Measurements from ENCODE around the gene JPH4.
"Not testable (repeated sequence)": the region's sequence is repeated elsewhere in the genome, so short reads cannot be mapped to it uniquely, and the experiment has no call there.

JPH4 gene

DNA sequence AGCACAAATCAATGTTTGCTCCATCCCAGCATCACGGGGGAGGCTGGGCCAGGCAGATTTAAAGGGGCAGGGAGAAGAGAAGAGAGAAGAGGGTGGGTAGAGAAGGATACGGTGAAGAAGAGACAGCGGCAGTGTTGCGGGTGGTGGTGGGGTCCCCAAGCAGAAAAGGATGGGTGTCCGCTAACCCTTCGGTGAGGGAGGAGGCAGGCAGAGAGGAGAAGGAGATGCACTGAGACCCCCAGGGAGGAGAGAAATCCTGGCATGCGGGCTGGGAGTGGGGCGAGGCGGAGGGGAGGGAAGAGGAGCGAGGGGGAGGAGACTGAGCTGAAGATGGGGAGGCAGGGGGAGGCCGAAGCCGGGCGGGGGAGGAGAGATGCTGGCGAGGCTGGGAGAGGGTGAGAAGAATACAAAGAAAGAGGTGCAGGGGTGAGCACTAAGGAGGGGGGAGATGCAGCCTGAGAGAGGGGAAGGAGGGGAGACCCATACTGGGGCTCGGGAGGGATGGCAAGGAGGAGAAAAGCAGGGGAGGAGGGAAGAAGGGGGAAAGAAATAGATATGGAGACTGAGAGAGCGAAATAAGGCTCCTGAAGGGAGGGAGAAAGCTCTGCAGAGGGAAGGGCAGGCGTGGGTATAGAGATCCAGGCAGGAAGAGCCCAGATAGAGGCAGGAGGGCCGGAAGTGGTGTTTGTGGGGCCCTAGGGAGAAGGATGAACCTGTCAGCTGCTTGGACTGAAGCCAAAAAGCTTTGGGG is at the start of gene JPH4:
Gene JPH4, minus strand, starts transcription at position 231 of the 751 bp plus-strand sequence. CDS start 1,337 bp downstream, outside the sequence.
- no peak for DNase-seq (ENCODE audit: low read depth in 3 of 3)

DNA sequence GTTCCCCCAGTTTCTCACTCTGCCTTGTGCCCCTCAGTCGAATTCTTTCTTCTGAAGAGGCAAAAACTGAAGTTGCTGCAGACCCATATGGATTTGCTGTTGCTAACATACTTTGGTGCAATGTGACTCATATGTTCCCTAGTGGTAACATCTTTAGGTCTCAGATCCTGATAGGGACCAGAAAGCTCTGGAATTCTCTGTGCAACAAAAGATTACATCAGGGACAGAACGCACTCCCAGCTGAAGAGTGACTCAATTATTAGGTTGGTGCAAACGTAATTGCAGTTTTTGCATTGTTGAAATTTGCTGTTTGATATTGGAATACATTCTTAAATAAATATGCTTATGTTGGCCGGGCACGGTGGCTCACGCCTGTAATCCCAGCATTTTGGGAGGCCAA is 49.4 kb upstream of the JPH4 start:
- DNase-seq (ENCODE audit: low read depth in 3 of 3), result no peak

DNA sequence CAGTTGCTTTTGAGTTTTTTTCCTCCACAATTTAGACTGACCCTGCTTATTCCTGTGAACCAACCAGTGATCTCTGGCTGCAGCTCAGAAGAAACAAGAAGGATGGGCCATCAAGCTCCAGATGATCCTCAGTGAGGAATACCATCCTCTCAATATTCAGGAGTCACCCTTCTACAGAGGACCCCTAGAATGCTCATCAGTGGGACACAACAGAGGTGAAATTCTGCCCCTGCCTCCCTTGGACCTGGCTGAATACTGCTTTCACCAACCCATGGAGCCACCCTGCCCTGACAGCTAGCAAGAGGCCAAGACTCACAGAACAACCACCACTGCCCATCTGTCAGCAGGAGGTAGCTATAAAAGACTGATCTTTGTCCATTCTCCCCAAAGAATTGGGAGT is 48.4 kb upstream of the JPH4 start:
- no peak for DNase-seq (ENCODE audit: low read depth in 3 of 3)

DNA sequence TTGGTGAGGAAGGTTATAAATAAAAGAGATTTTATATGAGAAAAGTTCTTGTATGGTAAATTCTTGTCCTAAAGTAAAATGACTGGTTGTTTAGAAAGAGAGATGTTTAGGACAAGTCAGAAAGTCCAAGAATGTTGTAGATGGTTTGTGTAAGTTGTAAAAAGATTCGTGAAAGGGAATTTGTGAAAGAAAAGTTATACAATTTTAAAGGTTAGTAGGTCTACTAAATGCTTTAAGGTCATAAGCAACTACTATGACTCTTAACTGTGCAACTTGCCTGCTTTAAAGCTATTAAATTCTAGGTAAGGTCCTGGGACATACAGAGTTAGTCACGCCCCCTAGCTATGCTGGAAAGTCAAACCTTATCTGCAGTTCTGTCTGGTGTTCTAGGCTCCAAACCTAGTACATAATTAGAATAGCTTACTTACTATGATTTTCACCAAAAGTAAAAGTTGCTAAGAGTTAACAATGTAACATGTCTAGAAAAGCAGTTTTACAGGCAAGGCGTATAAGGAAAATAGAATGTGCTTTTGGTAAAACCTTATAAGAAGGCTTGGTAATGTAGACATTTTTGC is 46.3 kb upstream of the JPH4 start:
- DNase-seq (ENCODE audit: low read depth in 3 of 3), result no peak

DNA sequence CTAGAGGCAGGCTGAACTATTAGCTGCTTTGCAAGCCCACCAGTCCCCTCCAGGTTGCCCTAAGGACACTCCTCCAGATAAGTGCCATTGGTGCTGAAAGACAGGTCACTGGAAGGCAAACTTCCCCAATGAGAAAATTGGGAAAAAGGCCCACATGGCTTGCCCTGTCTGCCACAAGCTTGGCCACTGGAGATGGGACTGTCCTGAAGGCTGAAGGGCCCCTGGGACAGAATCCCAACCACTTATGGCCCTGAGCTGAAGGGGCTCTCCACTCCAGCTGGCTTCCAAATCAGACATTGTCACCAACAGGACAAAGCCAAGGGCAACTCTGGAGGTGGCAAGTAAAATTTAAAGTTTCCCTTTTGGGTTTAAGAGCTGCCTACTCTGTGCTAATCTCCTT is 45.4 kb upstream of the JPH4 start:
- no peak for DNase-seq (ENCODE audit: low read depth in 3 of 3)

DNA sequence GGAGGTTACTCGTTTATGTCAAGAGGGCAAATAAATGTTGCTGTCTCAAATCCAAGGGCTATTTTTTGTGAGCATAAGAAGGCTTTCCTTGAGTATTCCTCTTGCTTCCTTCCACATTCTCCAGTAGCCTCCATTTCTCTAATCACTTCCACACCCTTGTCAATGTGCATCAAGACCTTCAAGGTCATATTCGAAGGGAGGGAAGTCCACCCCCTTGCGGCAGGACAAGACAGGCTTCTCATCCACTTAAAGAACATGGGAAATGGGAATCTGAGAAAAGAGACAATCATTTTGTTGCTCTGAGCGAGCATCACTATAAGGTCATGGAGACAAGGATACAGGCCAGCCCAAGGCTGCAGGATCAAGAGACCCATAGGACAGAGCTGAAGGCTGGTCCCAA is 44.4 kb upstream of the JPH4 start:
- no peak for DNase-seq (ENCODE audit: low read depth in 3 of 3)

DNA sequence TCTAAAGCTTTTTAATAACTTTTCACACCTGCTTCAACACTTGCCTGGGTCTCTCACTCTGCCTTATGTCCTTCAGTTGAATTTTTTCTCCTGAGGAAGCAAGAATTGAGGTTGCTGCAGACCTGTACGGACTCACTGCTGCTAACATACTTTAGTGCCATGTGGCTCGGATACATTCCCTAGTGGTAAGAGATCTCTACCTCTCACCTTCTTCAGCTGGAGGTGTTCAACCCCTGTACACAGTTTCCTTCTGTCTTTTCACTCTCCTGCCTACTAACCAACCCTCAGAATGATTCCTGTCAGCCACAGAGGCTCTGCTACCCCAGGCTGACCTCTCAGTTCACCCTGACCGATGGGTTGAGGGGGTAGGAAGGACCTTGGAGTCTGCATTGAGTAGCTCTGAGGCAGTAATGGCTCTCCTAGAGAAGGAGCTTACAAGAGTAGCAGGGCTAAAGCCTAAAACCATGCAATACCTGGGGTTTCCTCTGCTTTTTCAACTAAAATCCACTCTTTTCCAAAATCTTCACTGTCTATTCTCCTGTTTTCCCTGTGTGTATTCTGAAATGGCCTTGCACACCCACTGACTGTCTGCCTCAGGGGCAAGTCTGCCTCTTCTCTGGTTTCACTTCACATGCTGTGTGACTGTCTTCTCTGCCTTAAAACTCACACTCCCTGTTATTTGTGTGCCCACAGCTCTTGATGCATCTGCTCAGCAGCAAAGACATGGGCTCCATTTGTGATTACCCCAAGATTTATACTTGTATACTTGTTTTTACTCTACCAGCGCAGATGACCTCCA is 43.5 kb upstream of the JPH4 start:
- DNase-seq (ENCODE audit: low read depth in 3 of 3), result no peak

DNA sequence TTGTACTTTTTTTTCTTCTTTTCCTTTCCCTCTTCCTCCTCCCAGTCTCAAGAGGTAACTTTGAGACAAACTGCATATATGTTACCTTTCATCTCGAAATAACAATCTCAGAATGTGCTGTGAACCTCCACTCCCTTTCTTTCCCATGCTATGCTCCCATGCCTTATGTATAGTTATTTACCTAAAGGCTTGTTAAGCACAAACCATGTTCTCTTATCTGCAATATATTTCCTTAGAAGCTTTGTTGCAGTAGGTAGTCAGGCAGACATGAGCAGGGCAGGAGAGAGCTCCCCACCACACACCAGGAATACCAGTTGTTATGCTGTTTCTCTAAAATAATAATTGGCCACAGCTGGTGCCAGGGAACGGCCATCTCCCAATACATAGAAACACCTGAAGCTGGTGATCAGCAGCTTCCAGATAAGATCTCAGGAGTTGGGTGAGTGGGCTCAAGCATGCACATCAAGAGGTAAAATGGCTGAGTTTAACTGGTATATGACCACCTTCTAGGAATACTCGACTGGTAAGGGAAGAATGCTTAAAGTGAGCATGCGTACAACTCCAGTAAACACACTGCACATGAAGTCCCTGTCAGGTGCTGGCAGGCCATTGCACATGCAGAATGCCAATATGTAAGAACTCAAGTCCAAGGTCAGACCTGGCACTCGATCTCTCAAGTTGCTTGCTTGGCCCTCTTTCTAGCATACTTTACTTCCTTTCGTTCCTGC is 42.8 kb upstream of the JPH4 start:
- no peak for DNase-seq (ENCODE audit: low read depth in 3 of 3)

DNA sequence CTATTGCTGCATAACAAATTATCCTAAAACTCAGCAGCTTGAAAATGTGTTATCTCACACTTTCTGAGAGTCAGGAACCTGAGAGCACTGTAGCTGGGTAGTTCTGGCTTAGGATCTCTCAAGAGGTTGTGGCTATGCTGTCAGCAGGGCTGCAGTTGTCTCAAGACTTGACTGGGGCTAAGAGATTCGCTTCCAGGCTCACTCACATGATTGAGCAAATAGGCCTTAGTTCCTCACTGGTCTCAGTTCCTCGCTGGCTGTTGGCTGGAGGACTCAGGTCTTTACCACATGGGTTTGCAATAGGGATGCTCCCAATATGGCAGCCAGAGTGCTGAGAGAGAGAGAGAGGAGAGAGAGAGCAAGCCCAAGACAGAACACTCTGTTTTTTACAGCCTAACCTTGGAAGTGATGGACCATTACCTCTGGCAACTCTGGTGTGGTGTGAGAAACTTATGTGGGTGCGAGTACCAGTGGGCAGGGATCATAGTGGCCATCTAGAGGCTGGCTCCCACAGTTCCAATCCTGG is 41.6 kb upstream of the JPH4 start:
- DNase-seq (ENCODE audit: low read depth in 3 of 3), result no peak

DNA sequence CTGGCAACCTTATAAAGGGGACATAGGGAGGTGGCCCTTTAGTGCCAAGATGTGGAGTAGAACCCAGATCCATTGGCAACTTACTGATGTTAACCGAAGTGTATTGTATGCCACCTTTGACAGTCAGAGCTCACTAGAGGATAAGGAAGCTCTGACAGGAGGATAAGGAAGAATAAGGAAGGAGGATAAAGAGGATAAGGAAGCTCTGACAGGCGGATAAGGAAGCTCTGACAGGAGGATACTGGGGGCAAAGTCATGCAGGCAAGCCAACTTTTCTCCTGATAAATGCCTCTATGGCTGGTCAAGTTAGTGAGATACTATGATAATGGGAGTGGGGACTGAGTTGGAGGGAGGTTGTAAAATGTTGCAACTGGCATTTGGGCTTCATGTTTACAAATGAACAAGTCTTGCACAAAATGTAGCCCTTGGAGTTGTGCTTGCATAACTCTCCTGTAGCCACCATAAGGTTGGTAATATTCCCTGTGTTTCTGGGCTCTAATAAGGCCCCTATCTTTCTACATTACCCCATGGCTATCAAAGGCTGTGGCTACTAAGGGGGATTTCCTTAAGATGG is 39.9 kb upstream of the JPH4 start:
- DNase-seq (ENCODE audit: low read depth in 3 of 3), result no peak

DNA sequence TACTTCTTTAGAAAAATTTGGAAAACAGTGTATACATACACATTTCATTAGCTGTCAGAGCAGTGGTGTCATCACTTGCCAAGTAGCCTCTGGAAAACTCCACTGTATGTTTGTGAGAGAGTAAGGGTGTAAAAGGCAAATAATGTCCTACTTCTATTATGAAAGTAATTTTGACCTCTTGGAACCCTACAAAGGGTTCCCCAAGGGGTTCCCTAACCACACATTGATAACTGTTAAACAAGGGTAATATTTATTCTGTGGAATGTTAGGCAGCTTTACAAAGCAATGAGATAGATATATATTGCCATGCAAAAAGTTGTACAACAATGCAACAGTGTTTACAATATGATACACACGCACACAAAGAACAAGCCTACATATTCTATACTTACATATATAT is 38.9 kb upstream of the JPH4 start:
- DNase-seq (ENCODE audit: low read depth in 3 of 3), result no peak

DNA sequence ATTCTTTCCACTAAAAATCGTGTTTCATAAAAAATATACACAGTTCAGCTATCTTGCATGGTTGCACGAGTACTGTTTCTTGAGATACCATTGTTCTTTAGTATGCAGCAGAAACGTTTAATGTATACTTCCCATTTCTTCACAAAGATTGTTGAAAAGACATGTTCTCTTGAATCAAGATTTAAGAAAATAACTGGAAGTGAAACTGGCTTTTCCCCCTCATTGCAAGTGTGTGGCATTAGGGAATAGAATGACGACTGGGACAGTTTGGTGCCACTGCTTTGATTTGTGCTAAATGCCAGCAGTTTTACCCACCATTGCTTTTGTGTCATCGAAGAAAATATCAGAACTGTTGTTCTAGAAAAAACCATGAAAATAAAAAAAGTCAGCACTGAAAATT is 37.3 kb upstream of the JPH4 start:
- DNase-seq (ENCODE audit: low read depth in 3 of 3), result no peak

DNA sequence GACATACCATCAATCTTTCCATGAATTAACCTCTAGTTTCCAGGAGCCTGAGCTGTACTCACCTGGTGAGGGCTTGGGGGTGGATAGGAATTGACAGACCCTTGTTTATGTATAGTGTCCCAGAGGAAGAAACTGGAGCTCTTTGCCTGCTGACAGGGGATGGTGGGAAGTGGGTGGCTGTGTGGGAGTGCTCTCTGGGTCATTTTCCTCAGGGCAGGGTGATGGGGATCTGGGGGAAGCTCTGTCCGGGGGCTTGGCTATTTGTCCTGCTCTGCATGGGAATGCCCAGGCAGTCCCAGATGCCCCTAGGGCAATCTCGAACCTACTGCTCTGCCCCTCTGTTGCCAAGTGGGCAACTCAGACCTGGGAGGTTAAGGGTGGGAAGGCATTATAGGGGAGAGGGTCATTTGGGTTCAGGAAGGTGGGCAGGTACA is 35.8 kb upstream of the JPH4 start:
- DNase-seq (ENCODE audit: low read depth in 3 of 3), result no peak

DNA sequence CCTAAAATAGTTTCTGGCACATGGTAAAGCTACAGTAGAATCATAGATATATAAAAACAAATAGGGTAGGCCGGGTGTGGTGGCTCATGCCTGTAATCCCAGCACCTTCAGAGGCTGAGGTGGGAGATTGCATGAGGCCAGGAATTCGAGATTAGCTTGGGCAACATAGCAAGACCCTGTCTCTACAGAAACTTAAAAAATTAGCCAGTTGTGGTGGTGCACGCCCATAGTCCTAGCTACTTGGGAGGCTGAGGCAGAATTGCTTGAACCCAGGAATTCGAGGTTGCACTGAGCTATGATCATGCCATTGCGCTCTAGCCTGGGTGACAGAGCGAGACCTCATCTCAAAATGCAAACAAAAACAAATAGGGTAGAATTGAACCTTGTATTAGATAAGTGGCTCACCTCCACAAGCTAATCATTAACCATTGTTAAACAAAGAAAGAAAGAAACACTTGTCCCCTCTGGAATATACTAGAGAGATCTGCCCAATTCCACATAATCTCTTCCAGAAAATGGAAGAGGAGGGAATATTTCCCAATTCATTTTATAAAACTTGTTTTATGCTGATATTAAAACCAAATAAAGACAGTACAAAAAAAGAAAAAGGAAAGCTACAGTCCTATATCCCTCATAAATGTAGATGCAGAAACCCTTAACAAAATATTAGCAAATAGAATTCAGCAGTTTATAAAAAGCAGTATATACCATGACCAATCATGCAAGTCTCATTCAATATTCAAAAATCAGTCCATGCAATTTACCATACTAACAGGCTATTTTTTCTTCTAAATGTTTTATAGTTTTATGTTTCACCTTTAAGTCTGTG is 34.9 kb upstream of the JPH4 start:
- no peak for DNase-seq (ENCODE audit: low read depth in 3 of 3)

DNA sequence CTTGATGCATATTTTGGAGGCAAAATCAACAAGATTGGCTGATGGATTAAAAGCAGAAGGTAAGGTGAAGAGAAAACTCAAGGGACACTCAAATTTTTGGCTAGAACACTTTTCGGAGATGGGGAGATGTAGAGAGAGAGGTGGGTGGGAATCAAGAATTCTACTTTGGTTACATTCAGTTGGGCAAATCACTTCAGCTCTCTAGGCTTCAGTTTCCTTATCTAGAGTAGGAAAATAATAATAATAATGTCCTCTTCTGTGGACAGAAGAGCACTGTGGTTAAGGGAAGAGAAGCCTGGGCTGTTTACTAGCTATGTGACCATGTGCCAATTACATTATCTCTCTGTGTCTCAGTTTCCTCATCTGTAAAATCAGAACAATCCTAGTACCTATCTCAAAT is 34.2 kb upstream of the JPH4 start:
- DNase-seq (ENCODE audit: low read depth in 3 of 3), result no peak

DNA sequence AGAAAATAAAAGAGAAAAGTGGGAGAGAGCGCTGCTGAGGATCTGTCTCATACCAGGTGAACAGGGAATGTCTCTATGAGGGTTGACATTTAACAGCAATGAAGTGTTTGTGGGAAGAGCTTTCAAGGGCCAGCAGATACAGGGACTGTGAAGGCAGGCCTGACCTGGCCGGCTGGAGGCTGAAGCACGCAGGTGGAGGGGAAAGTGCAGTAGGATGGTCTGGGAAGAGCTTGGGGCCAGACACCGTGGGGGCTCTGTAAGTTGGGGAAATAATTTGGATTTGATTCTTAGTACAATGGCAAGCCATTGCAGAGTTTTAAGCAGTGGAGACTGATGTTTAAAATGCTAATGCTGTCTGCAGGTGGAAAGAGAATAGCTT is 33.8 kb upstream of the JPH4 start:
- no peak for DNase-seq (ENCODE audit: low read depth in 3 of 3)

DNA sequence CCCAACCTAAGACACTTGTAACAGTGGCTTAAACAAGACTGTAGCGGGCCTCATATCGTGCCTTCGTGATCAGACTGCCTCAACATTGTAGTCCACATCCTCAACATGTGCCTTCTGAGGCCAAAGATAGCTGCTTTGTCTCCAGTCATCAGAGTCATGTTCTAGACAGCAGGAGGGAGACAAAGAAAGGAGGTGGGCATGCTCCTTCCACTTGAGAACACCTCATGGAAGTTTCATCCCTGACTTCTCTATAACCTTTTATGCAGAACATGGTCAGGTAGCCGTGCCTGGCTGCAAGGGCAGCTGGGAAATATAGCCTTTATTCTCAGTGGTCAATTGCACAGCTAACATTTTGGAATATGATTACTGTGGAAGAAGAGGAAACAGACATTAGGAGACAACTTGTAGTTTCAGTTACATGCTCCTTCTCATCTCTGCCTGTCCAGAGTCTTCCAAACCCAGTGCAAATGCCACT is 32.3 kb upstream of the JPH4 start:
- no peak for DNase-seq (ENCODE audit: low read depth in 3 of 3)

DNA sequence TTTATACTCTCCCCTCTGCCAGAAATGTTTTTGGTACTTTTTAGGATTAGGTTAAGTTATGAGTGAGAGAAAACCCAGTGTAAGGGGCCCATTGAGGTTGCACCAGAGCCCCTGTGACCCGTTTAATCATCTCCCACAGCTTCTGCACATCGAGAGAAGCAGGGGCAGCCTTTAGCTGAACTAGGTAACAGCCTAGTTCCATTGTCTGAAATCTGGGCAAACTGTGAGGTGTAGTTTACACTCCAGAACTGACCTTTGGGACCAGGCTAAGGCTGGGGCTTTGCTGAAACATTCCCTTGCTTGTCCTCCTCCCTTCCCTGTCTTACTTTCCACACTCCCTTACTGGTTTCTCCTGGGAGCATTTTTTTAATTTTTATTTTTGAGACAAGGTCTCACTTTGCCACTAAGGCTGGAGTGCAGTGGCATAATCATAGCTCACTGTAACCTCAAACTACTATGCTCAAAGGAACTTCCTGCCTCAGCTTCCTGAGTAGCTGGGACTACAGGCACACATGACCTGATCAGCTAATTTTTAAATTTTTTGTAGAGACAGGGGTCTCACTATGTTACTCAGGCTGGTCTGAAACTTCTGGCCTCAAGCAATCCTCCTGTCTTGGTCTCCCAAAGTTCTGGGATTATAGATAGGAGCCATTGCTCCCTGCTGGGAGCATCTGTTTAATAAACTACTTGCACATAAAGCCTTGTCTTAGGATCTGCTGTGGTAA is 31.7 kb upstream of the JPH4 start:
- DNase-seq (ENCODE audit: low read depth in 3 of 3), result no peak

DNA sequence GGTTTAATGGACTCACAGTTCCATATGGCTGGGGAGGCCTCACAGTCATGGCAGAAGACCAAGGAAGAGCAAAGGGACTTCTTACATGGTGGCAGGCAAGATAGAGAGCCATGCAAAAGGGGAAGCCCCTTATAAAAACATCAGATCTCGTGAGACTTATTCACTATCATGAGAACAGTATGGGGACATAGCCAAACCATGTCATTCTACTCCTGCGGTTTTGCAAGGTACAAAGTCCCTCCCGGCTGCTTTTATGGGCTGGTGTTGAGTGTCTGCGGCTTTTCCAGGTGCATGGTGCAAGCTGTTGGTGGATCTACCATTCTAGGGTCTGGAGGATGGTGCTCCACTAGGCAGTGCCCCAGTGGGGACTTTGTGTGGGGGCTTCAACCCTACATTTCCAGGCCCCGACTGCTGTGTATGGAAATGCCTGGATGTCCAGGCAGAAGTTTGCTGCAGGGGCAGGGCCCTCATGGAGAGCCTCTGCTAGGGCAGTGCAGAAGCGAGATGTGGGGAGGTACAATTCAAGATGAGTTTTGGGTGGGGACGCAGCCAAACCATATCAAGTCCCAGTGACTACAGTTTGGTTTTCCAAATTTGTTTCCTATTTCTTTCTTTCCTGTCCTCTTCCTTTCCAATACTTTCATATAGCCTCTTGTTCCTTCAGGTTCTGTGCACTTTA is 31.0 kb upstream of the JPH4 start:
- DNase-seq (ENCODE audit: low read depth in 3 of 3), result not testable (repeated sequence)
